Smooth muscle cell (in vitro differentiated cells): Measurements from ENCODE around the gene NOTCH3. TPM values are rescaled to one million over a fixed set of nuclear protein-coding genes. Genes with fewer than 3 reads are reported as not detected.

Experiments used
- DNase-seq: peaks from one replicate; lab custom pipeline; 2025; ENCODE audit not compliant: unreplicated experiment; lab: John Stamatoyannopoulos, UW
- H2AFZ ChIP-seq: fragments of 200-600 bp; sonication (generic); 2 replicates; pipeline ENCODE4 v1.6.0; 2016; ENCODE audit warnings: antibody characterized with exemption, low read depth, mild to moderate bottlenecking
- H3F3A ChIP-seq: fragments of 200-600 bp; sonication (generic); 2 replicates; pipeline ENCODE4 v1.6.0; 2017; ENCODE audit warnings: antibody characterized with exemption, low read depth
- H3K27ac ChIP-seq: fragments of 200-600 bp; sonication (generic); 2 replicates; pipeline ENCODE4 v1.5.1; 2016; ENCODE audit warnings: low read depth, mild to moderate bottlenecking
- H3K27me3 ChIP-seq: fragments of 200-600 bp; sonication (generic); 2 replicates; pipeline ENCODE4 v1.6.1; 2016; ENCODE audit warnings: low read depth, mild to moderate bottlenecking
- H3K36me3 ChIP-seq: fragments of 200-600 bp; sonication (generic); 2 replicates; pipeline ENCODE4 v1.5.1; 2016; ENCODE audit warnings: low read depth
- H3K4me1 ChIP-seq: fragments of 200-600 bp; sonication (generic); 2 replicates; pipeline ENCODE4 v1.5.1; 2016; ENCODE audit warnings: low read depth
- H3K4me2 ChIP-seq: fragments of 200-600 bp; sonication (generic); 2 replicates; pipeline ENCODE4 v1.6.0; 2016; ENCODE audit warnings: mild to moderate bottlenecking
- H3K4me3 ChIP-seq: fragments of 200-600 bp; sonication (generic); 2 replicates; pipeline ENCODE4 v1.5.1; 2016; ENCODE audit warnings: mild to moderate bottlenecking
- H3K79me2 ChIP-seq: fragments of 200-600 bp; sonication (generic); 2 replicates; pipeline ENCODE4 v1.6.0; 2016; ENCODE audit warnings: low read depth, mild to moderate bottlenecking
- H3K9ac ChIP-seq: fragments of 200-600 bp; sonication (generic); 2 replicates; pipeline ENCODE4 v1.6.0; 2016; ENCODE audit warnings: low read depth
- H3K9me3 ChIP-seq: fragments of 200-600 bp; sonication (generic); replicated peaks from 2 replicates; pipeline ENCODE4 v1.5.1; 2016; ENCODE audit warnings: low read depth
- H4K20me1 ChIP-seq: fragments of 200-600 bp; sonication (generic); 2 replicates; pipeline ENCODE4 v1.6.0; 2016; ENCODE audit warnings: low read depth
- WGBS: methylation state at CpG from one replicate; pipeline ENCODE4 v1.1.7; 2016; ENCODE audit warnings: low lambda C conversion rate; 5-methylcytosine and 5-hydroxymethylcytosine counted together
- polyA plus RNA-seq: library from polyadenylated mRNA; unstranded; fragments of >200 nt; fragmentation: Nextera tagmentation; extraction: Ambion mirVana; gene quantifications from 2 replicates; pipeline ENCODE4 v1.2.1, GENCODE V29; 2016
- total RNA-seq: library from RNA; depleted of rRNA; stranded (reverse); fragments of >200 nt; gene quantifications from 2 replicates; pipeline ENCODE4 v1.2.3, GENCODE V29; 2014
- TF ChIP-seq, protein P1 (sequence below): fragments of 200-600 bp; sonication (generic); IDR thresholded peaks from 2 replicates; pipeline ENCODE4 v1.5.1; 2017; ENCODE audit warnings: borderline replicate concordance, mild to moderate bottlenecking, antibody characterized with exemption; ENCODE audit not compliant: insufficient read depth, poor library complexity, severe bottlenecking

Gene NOTCH3
- total and polyA plus RNA-seq, 2 experiments from 2014 or later: 72.0 to 92.5 TPM

DNA sequence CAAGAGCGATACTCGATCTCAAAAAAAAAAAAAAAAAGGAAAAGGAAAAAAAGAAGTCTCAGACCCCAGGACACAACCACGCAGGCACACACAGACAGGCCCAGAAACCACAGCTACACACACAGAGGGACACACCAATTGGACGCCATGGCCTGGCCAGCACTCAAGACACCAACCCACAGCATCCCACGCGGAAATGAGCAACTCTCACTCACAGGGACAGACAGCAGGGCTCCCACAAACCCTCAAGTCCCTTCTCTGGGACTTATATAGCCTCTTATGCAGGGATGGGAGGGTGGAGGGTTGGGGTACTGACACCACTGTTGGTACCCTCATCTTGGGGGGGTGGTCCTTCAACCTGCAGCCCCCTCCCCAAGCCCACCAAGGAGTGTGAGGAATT is 5.9 kb downstream of the NOTCH3 start:
- WGBS: 44% methylated on average over 4 of the region's 6 CpGs
- H3K4me2 ChIP-seq: peak overlapping the region; percentile 85
- H3K9ac ChIP-seq: peak overlapping the region; percentile 48
- peaks cover 81% of the 10 kb centered on the region for H4K20me1 ChIP-seq
- peaks cover 40% of the 10 kb centered on the region for H3K79me2 ChIP-seq
- no peaks in the 10 kb centered on the region for H3K36me3 ChIP-seq
- no peak for DNase-seq
- H3K4me1 ChIP-seq: peaks cover 8% of the 10 kb centered on the region
- no peak overlapping the region for H2AFZ ChIP-seq
- H3K27ac ChIP-seq: peak overlapping the region; percentile 77
- no peaks in the 10 kb centered on the region for H3K9me3 ChIP-seq
- no peaks in the 10 kb centered on the region for H3K27me3 ChIP-seq
- TF ChIP-seq, protein P1, sequence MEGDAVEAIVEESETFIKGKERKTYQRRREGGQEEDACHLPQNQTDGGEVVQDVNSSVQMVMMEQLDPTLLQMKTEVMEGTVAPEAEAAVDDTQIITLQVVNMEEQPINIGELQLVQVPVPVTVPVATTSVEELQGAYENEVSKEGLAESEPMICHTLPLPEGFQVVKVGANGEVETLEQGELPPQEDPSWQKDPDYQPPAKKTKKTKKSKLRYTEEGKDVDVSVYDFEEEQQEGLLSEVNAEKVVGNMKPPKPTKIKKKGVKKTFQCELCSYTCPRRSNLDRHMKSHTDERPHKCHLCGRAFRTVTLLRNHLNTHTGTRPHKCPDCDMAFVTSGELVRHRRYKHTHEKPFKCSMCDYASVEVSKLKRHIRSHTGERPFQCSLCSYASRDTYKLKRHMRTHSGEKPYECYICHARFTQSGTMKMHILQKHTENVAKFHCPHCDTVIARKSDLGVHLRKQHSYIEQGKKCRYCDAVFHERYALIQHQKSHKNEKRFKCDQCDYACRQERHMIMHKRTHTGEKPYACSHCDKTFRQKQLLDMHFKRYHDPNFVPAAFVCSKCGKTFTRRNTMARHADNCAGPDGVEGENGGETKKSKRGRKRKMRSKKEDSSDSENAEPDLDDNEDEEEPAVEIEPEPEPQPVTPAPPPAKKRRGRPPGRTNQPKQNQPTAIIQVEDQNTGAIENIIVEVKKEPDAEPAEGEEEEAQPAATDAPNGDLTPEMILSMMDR: no peak
- H3K4me3 ChIP-seq: peak overlapping the region; percentile 54
- peaks cover 15% of the 10 kb centered on the region for H3F3A ChIP-seq

DNA sequence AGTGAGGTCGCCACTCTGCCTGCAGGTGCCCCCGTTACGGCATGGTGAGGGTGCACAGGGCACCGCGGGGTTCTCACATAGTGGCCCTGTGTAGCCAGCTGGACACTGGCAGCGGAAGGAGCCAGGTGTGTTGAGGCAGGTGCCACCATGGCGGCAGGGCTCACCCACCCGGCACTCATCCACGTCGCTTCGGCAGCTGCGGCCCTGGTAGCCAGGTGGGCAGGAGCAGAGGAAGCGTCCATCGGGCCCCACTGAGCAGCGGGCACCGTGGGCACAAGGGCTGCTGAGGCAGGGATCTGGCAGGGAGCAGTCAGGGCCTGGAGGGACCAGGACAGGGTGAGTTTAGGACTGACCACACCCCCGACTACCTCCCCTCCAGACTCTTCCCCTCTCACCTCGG is 8.8 kb downstream of the NOTCH3 start:
- Histone ChIP-seq H3K36me3 (no peaks in the 10 kb centered on the region), H3K4me3 (no peak overlapping the region), H3K9ac (no peak overlapping the region), H3K4me1 (peaks cover 5% of the 10 kb centered on the region), H3K4me2 (no peak overlapping the region), H3F3A (peaks cover 6% of the 10 kb centered on the region), H3K27ac (no peak overlapping the region), H3K9me3 (no peaks in the 10 kb centered on the region), H3K27me3 (no peaks in the 10 kb centered on the region), H4K20me1 (peaks cover 81% of the 10 kb centered on the region), H2AFZ (no peak overlapping the region), H3K79me2 (peaks cover 35% of the 10 kb centered on the region)
- DNase-seq: no peak
- WGBS: 97% methylated on average over 18 of the region's 18 CpGs
- TF ChIP-seq, protein P1: no peak

GRCh38 chr19:15191514-15191913 is 9.3 kb downstream of the NOTCH3 start:
- Histone ChIP-seq H3K79me2 (peaks cover 31% of the 10 kb centered on the region), H3K9me3 (no peaks in the 10 kb centered on the region), H3K4me2 (no peak overlapping the region), H3K4me1 (peaks cover 4% of the 10 kb centered on the region), H3K27me3 (no peaks in the 10 kb centered on the region), H3K9ac (no peak overlapping the region), H4K20me1 (peaks cover 81% of the 10 kb centered on the region), H3K27ac (no peak overlapping the region), H3K4me3 (no peak overlapping the region), H2AFZ (no peak overlapping the region), H3K36me3 (no peaks in the 10 kb centered on the region), H3F3A (peaks cover 3% of the 10 kb centered on the region)
- TF ChIP-seq, protein P1: no peak
- DNase-seq: no peak
- 96% methylated on average over 18 of the region's 18 CpGs for WGBS

GRCh38 chr19:15188851-15189250 is 11.9 kb downstream of the NOTCH3 start:
- H3K27me3 ChIP-seq: no peaks in the 10 kb centered on the region
- H4K20me1 ChIP-seq: peaks cover 69% of the 10 kb centered on the region
- H3K79me2 ChIP-seq: peaks cover 18% of the 10 kb centered on the region
- H3K4me1 ChIP-seq: no peaks in the 10 kb centered on the region
- H3K4me3 ChIP-seq: no peak overlapping the region
- H2AFZ ChIP-seq: no peak overlapping the region
- H3K27ac ChIP-seq: no peak overlapping the region
- no peaks in the 10 kb centered on the region for H3K36me3 ChIP-seq
- H3F3A ChIP-seq: no peaks in the 10 kb centered on the region
- DNase-seq: no peak
- no peaks in the 10 kb centered on the region for H3K9me3 ChIP-seq
- H3K9ac ChIP-seq: no peak overlapping the region
- H3K4me2 ChIP-seq: no peak overlapping the region
- 98% methylated on average over 23 of the region's 24 CpGs for WGBS
- TF ChIP-seq, protein P1: no peak
